ENCODE results near the gene UMODL1. TPM values are rescaled to one million over a fixed set of nuclear protein-coding genes. Genes with fewer than 3 reads are reported as not detected.

UMODL1 gene
- total and polyA plus RNA-seq, 2 donors (not counting 3 experiments of a cell fraction or from before 2014, with no cell fraction given) = not detected

GRCh38 chr21:42098957-42099505 is 27.9 kb downstream of the UMODL1 start:
- H3K4me2 ChIP-seq (ENCODE audit: insufficient read depth, low read length) = no peak overlapping the region
- H2AFZ ChIP-seq (ENCODE audit: low read depth, low read length) = no peak overlapping the region
- CTCF ChIA-PET = no interaction called here
- no peak overlapping the region for H3K27ac ChIP-seq (ENCODE audit: insufficient read depth, low read depth, low read length)
- no peaks in the 10 kb centered on the region for H3K36me3 ChIP-seq (ENCODE audit: control insufficient read depth in 2 of 2, extremely low read depth in 1 of 2, insufficient read depth in 2 of 2, low read length in 2 of 2)
- intact Hi-C loops (cut with micrococcal nuclease) = loop anchor here (1.0 kb wide), 1 partner anchor 89 kb away; the partner anchor contains the start of gene ZBTB21
- no peaks in the 10 kb centered on the region for H3K9me1 ChIP-seq (replicated peaks; ENCODE audit: control insufficient read depth, extremely low read depth, insufficient read depth, low read length)
- POLR2A ChIA-PET = no interaction called here
- H3K27me3 ChIP-seq (ENCODE audit: control insufficient read depth in 2 of 2, insufficient read depth in 2 of 2, low read length in 2 of 2) = peaks cover 4 to 11% of the 10 kb centered on the region in 2 experiments
- H3K4me3 ChIP-seq (replicated peaks in 1 of 3; ENCODE audit: insufficient read depth in 1 of 3, low read depth in 1 of 3, low read length in 3 of 3) = no peak overlapping the region
- no peaks in the 10 kb centered on the region for H3K79me2 ChIP-seq (ENCODE audit: control insufficient read depth, insufficient read depth, low read length)
- no peak for TF ChIP-seq JUN (IDR thresholded peaks at IDR 0.05; ENCODE audit: borderline replicate concordance, insufficient read depth, insufficient read length, low read depth)
- no peak for TF ChIP-seq EZH2 (IDR thresholded peaks at IDR 0.05; ENCODE audit: borderline replicate concordance, low read depth, low read length, severe bottlenecking)
- no peak for TF ChIP-seq GATA2 (IDR thresholded peaks at IDR 0.05; ENCODE audit: insufficient read depth, insufficient read length, low read depth, low read length)
- TF ChIP-seq FOS (IDR thresholded peaks at IDR 0.05; ENCODE audit: borderline replicate concordance, insufficient read depth, low read length) = no peak
- TF ChIP-seq, protein P1, sequence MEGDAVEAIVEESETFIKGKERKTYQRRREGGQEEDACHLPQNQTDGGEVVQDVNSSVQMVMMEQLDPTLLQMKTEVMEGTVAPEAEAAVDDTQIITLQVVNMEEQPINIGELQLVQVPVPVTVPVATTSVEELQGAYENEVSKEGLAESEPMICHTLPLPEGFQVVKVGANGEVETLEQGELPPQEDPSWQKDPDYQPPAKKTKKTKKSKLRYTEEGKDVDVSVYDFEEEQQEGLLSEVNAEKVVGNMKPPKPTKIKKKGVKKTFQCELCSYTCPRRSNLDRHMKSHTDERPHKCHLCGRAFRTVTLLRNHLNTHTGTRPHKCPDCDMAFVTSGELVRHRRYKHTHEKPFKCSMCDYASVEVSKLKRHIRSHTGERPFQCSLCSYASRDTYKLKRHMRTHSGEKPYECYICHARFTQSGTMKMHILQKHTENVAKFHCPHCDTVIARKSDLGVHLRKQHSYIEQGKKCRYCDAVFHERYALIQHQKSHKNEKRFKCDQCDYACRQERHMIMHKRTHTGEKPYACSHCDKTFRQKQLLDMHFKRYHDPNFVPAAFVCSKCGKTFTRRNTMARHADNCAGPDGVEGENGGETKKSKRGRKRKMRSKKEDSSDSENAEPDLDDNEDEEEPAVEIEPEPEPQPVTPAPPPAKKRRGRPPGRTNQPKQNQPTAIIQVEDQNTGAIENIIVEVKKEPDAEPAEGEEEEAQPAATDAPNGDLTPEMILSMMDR (IDR thresholded peaks at IDR 0.05; ENCODE audit: extremely low read depth in 1 of 2, insufficient read depth in 1 of 2, low read depth in 1 of 2, low read length in 2 of 2) = no peak
- no peak for TF ChIP-seq POLR2AphosphoS5 (IDR thresholded peaks at IDR 0.05; ENCODE audit: insufficient read depth, low read depth, low read length)
- no peak for TF ChIP-seq POLR2A (IDR thresholded peaks at IDR 0.05; ENCODE audit: low read depth, low read length)
- no peak for TF ChIP-seq MYC (IDR thresholded peaks at IDR 0.05; ENCODE audit: low read depth, low read length)
- no peak for TF ChIP-seq MAX (IDR thresholded peaks at IDR 0.05; ENCODE audit: insufficient read depth, insufficient read length)
- no peak overlapping the region for H3K9ac ChIP-seq (replicated peaks; ENCODE audit: extremely low read depth, insufficient read depth, low read length)
- H4K20me1 ChIP-seq (replicated peaks; ENCODE audit: control insufficient read depth, extremely low read depth, insufficient read depth, low read length) = no peaks in the 10 kb centered on the region
- DNase-seq (ENCODE audit: low read depth, low spot score) (no peak), FAIRE-seq (no peak)
- H3K9me3 ChIP-seq (replicated peaks; ENCODE audit: control insufficient read depth, insufficient read depth, low read length) = no peaks in the 10 kb centered on the region
- BruUV-seq (replicated peaks) = no TSS peak
- peaks cover 13% of the 10 kb centered on the region for H3K4me1 ChIP-seq (ENCODE audit: control insufficient read depth, extremely low read depth, insufficient read depth, low read length)
- dilution Hi-C loops (cut with MboI; ENCODE audit: extremely low pct_ligation_motif_present, low sequenced_read_pairs) = no loop called here

All from endothelial cell of umbilical vein (primary cell).